HG03457 (cell line): ENCODE results near the gene PRDM5.
A peak's percentile ranks its signal among the peaks of the same experiment; 100 is the strongest.
"Not testable (repeated sequence)": the region's sequence is repeated elsewhere in the genome, so short reads cannot be mapped to it uniquely, and the experiment has no call there.

Experiments
- ATAC-seq: cut with Tn5 transposase; IDR thresholded peaks from one replicate; pipeline ENCODE4 v1.9.1; 2021; ENCODE audit warnings: moderate number of reproducible peaks; ENCODE audit not compliant: unreplicated experiment

Gene PRDM5

GRCh38 chr4:120761070-120761469 lies 161.5 kb downstream of the PRDM5 start:
- ATAC-seq: no peak

- no peak for ATAC-seq
Observed at GRCh38 chr4:120760047-120760446, 162.5 kb downstream of the PRDM5 start.

- no peak for ATAC-seq
Observed at GRCh38 chr4:120755864-120756263, 166.7 kb downstream of the PRDM5 start.

GRCh38 chr4:120754590-120754989 lies 167.9 kb downstream of the PRDM5 start:
- ATAC-seq: no peak

GRCh38 chr4:120753854-120754253 lies 168.7 kb downstream of the PRDM5 start:
- ATAC-seq: no peak

- no peak for ATAC-seq
Observed at GRCh38 chr4:120750152-120750525, 172.4 kb downstream of the PRDM5 start.

GRCh38 chr4:120749445-120750151 lies 172.9 kb downstream of the PRDM5 start:
- peak; percentile 97 for ATAC-seq

- not testable (repeated sequence) for ATAC-seq
Observed at GRCh38 chr4:120741636-120742035, 180.9 kb downstream of the PRDM5 start.

GRCh38 chr4:120736312-120736711 lies 186.2 kb downstream of the PRDM5 start:
- no peak for ATAC-seq

- ATAC-seq: no peak
Observed at GRCh38 chr4:120733968-120734367, 188.6 kb downstream of the PRDM5 start.

- no peak for ATAC-seq
Observed at GRCh38 chr4:120733054-120733453, 189.5 kb downstream of the PRDM5 start.

GRCh38 chr4:120731561-120731960 lies 191.0 kb downstream of the PRDM5 start:
- ATAC-seq: no peak

- no peak for ATAC-seq
Observed at GRCh38 chr4:120730777-120731320, 191.7 kb downstream of the PRDM5 start.

GRCh38 chr4:120728892-120729675 lies 193.4 kb downstream of the PRDM5 start:
- ATAC-seq: no peak

- no peak for ATAC-seq
Observed at GRCh38 chr4:120725639-120726580, 196.6 kb downstream of the PRDM5 start.

- no peak for ATAC-seq
Observed at GRCh38 chr4:120724656-120725055, 197.9 kb downstream of the PRDM5 start.

GRCh38 chr4:120723986-120724385 lies 198.5 kb downstream of the PRDM5 start:
- no peak for ATAC-seq

GRCh38 chr4:120723105-120723504 lies 199.4 kb downstream of the PRDM5 start:
- no peak for ATAC-seq

- no peak for ATAC-seq
Observed at GRCh38 chr4:120722655-120723054, 199.9 kb downstream of the PRDM5 start.

- ATAC-seq: no peak
Observed at GRCh38 chr4:120720354-120720934, 202.1 kb downstream of the PRDM5 start.
